Gastrocnemius medialis (tissue), 4 donors: ENCODE results near the gene ZNF227.

Source experiments
- POLR2A ChIP-seq, 2 donors: fragments of 450-650 bp; IDR thresholded peaks; one replicate each; pipeline ENCODE4 v1.6.1; 2017; ENCODE audit warnings: antibody characterized with exemption in 2 of 2, mild to moderate bottlenecking in 2 of 2, moderate library complexity in 2 of 2
- TF ChIP-seq, protein P1 (sequence below), 5 experiments: fragments of 450-650 bp in 3 of 5; fragments of 200-600 bp in 2 of 5; sonication (generic) in 2 of 5; IDR thresholded peaks in 4 of 5; conservative IDR thresholded peaks in 1 of 5; 1 replicate in 4 of 5; 2 replicates in 1 of 5; pipeline ENCODE4 v1.5.1; 2016 to 2019; ENCODE audit warnings: antibody characterized with exemption in 5 of 5, mild to moderate bottlenecking in 3 of 5, moderate library complexity in 3 of 5

DNA sequence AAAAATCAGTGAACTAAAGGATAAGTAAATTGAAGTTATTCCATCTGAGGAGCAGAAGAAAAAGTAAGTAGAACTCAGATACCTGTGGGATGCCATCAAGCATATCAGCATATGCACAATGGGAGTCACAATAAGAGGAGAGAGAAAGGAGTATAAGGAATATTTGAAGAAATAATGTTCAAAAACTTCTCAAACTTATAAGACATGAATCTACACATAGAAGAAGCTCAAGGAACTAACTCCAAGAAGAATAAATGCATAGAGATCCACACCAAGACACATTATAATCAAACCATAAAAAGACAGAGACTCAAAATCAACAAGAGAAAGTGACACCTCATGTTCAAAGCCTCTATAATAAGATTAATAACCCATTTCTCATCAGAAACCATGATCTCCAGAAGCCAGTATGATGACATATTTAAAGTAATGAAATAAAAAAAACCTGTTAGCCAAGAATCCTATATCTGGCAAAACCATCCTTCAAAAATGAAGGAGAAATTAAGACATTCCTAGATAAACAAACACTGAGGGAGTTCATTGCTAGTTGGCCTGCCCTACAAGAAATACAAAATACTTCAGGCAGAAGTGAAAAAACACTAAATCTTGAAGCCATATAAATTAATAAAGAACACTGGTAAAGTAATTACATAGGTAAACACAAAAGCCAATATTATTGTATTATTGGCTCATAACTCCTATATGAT is 43.5 kb downstream of the ZNF227 start:
- TF ChIP-seq POLR2A (IDR thresholded peaks at IDR 0.05): no peak
- TF ChIP-seq, protein P1, sequence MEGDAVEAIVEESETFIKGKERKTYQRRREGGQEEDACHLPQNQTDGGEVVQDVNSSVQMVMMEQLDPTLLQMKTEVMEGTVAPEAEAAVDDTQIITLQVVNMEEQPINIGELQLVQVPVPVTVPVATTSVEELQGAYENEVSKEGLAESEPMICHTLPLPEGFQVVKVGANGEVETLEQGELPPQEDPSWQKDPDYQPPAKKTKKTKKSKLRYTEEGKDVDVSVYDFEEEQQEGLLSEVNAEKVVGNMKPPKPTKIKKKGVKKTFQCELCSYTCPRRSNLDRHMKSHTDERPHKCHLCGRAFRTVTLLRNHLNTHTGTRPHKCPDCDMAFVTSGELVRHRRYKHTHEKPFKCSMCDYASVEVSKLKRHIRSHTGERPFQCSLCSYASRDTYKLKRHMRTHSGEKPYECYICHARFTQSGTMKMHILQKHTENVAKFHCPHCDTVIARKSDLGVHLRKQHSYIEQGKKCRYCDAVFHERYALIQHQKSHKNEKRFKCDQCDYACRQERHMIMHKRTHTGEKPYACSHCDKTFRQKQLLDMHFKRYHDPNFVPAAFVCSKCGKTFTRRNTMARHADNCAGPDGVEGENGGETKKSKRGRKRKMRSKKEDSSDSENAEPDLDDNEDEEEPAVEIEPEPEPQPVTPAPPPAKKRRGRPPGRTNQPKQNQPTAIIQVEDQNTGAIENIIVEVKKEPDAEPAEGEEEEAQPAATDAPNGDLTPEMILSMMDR (IDR thresholded peaks at IDR 0.05 in 4 of 5, conservative IDR thresholded peaks at IDR 0.05 in 1 of 5): no peak
